Smooth muscle cell (in vitro differentiated cells): ENCODE data around the gene DENND4B. TPM values are rescaled to one million over a fixed set of nuclear protein-coding genes. Genes with fewer than 3 reads are reported as not detected.

Experiments
- DNase-seq: peaks from one replicate; lab custom pipeline; 2025; ENCODE audit not compliant: unreplicated experiment; lab: John Stamatoyannopoulos, UW
- H2AFZ ChIP-seq: fragments of 200-600 bp; sonication (generic); 2 replicates; pipeline ENCODE4 v1.6.0; 2016; ENCODE audit warnings: antibody characterized with exemption, low read depth, mild to moderate bottlenecking
- H3F3A ChIP-seq: fragments of 200-600 bp; sonication (generic); 2 replicates; pipeline ENCODE4 v1.6.0; 2017; ENCODE audit warnings: antibody characterized with exemption, low read depth
- H3K27ac ChIP-seq: fragments of 200-600 bp; sonication (generic); 2 replicates; pipeline ENCODE4 v1.5.1; 2016; ENCODE audit warnings: low read depth, mild to moderate bottlenecking
- H3K27me3 ChIP-seq: fragments of 200-600 bp; sonication (generic); 2 replicates; pipeline ENCODE4 v1.6.1; 2016; ENCODE audit warnings: low read depth, mild to moderate bottlenecking
- H3K36me3 ChIP-seq: fragments of 200-600 bp; sonication (generic); 2 replicates; pipeline ENCODE4 v1.5.1; 2016; ENCODE audit warnings: low read depth
- H3K4me1 ChIP-seq: fragments of 200-600 bp; sonication (generic); 2 replicates; pipeline ENCODE4 v1.5.1; 2016; ENCODE audit warnings: low read depth
- H3K4me2 ChIP-seq: fragments of 200-600 bp; sonication (generic); 2 replicates; pipeline ENCODE4 v1.6.0; 2016; ENCODE audit warnings: mild to moderate bottlenecking
- H3K4me3 ChIP-seq: fragments of 200-600 bp; sonication (generic); 2 replicates; pipeline ENCODE4 v1.5.1; 2016; ENCODE audit warnings: mild to moderate bottlenecking
- H3K79me2 ChIP-seq: fragments of 200-600 bp; sonication (generic); 2 replicates; pipeline ENCODE4 v1.6.0; 2016; ENCODE audit warnings: low read depth, mild to moderate bottlenecking
- H3K9ac ChIP-seq: fragments of 200-600 bp; sonication (generic); 2 replicates; pipeline ENCODE4 v1.6.0; 2016; ENCODE audit warnings: low read depth
- H3K9me3 ChIP-seq: fragments of 200-600 bp; sonication (generic); replicated peaks from 2 replicates; pipeline ENCODE4 v1.5.1; 2016; ENCODE audit warnings: low read depth
- H4K20me1 ChIP-seq: fragments of 200-600 bp; sonication (generic); 2 replicates; pipeline ENCODE4 v1.6.0; 2016; ENCODE audit warnings: low read depth
- WGBS: methylation state at CpG from one replicate; pipeline ENCODE4 v1.1.7; 2016; ENCODE audit warnings: low lambda C conversion rate; 5-methylcytosine and 5-hydroxymethylcytosine counted together
- polyA plus RNA-seq: library from polyadenylated mRNA; unstranded; fragments of >200 nt; fragmentation: Nextera tagmentation; extraction: Ambion mirVana; gene quantifications from 2 replicates; pipeline ENCODE4 v1.2.1, GENCODE V29; 2016
- total RNA-seq: library from RNA; depleted of rRNA; stranded (reverse); fragments of >200 nt; gene quantifications from 2 replicates; pipeline ENCODE4 v1.2.3, GENCODE V29; 2014
- TF ChIP-seq, protein P1 (sequence below): fragments of 200-600 bp; sonication (generic); IDR thresholded peaks from 2 replicates; pipeline ENCODE4 v1.5.1; 2017; ENCODE audit warnings: borderline replicate concordance, mild to moderate bottlenecking, antibody characterized with exemption; ENCODE audit not compliant: insufficient read depth, poor library complexity, severe bottlenecking

The DENND4B gene
- total and polyA plus RNA-seq, 2 experiments from 2014 or later: 9.7 to 16.3 TPM

DNA sequence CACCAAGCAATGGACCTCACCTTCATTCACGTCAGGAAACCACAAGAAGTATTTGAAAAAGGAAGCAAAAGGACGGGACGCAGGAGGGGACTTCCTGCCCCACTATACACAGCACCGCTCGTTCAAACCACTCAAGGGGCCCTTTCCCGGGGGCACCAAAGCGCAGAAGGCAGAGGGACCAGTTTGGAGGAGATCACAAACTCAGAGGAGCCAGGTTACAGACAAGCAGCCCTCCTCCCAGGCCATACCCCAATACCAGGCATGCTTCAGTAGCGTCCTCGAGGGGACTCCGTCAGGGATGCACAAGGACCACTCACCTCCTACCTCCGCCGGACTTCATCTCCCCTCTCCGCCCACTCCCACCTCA, 11.2 kb upstream of the DENND4B start:
- under 1% methylated on average over 13 of the region's 13 CpGs for WGBS
- peaks cover 62% of the 10 kb centered on the region for H3K79me2 ChIP-seq
- DNase-seq: no peak

DNA sequence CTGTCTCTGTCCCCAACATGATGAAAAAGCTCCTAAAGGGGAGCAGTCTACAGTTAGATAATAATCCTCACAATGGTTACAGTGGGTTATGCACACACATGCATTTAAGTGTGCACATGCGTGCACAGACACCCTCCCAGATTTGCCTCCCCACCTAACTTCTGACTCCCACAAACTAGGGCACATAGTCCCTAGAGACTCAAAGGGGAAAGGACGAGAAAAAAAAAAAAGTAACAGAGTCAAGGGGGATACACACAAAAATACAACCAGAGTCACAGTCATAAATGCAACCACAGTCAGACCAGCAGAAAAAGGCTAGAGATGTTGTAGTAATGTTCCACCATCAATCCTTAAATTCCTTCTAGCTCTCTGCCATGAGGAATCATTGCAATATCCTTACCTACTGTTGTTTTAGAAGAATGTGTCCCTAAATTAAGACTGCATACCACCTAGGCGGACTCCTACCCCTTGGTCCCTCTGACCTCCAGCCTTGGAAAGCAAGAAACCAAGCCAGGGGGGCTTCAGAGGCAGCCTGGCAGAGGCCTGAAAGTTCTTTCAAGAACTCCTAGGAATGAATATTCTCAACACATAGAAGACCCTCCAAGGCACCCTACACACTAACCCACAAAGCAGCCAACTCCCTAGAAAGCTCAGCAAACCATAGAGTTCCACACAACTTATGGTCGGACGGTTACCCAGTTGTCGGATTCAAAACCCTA, 10.6 kb upstream of the DENND4B start:
- peak overlapping the region; percentile 85 for H3K27ac ChIP-seq
- no peaks in the 10 kb centered on the region for H3F3A ChIP-seq
- 43% methylated on average over 6 of the region's 6 CpGs for WGBS
- no peak for DNase-seq
- peak overlapping the region; percentile 93 for H3K9ac ChIP-seq
- peaks cover 58% of the 10 kb centered on the region for H4K20me1 ChIP-seq
- peak overlapping the region; percentile 96 for H3K4me3 ChIP-seq
- H3K36me3 ChIP-seq: no peaks in the 10 kb centered on the region
- TF ChIP-seq, protein P1, sequence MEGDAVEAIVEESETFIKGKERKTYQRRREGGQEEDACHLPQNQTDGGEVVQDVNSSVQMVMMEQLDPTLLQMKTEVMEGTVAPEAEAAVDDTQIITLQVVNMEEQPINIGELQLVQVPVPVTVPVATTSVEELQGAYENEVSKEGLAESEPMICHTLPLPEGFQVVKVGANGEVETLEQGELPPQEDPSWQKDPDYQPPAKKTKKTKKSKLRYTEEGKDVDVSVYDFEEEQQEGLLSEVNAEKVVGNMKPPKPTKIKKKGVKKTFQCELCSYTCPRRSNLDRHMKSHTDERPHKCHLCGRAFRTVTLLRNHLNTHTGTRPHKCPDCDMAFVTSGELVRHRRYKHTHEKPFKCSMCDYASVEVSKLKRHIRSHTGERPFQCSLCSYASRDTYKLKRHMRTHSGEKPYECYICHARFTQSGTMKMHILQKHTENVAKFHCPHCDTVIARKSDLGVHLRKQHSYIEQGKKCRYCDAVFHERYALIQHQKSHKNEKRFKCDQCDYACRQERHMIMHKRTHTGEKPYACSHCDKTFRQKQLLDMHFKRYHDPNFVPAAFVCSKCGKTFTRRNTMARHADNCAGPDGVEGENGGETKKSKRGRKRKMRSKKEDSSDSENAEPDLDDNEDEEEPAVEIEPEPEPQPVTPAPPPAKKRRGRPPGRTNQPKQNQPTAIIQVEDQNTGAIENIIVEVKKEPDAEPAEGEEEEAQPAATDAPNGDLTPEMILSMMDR: no peak
- peaks cover 12% of the 10 kb centered on the region for H3K4me1 ChIP-seq
- H3K79me2 ChIP-seq: peaks cover 57% of the 10 kb centered on the region
- peak overlapping the region; percentile 91 for H3K4me2 ChIP-seq
- no peaks in the 10 kb centered on the region for H3K9me3 ChIP-seq
- H3K27me3 ChIP-seq: no peaks in the 10 kb centered on the region
- no peak overlapping the region for H2AFZ ChIP-seq

More for the DNA sequence above, 11.2 kb upstream of the DENND4B start:
- H3F3A ChIP-seq: no peaks in the 10 kb centered on the region
- H3K4me2 ChIP-seq: peak overlapping the region; percentile 91
- no peaks in the 10 kb centered on the region for H3K9me3 ChIP-seq
- H3K36me3 ChIP-seq: no peaks in the 10 kb centered on the region
- peak overlapping the region; percentile 85 for H3K27ac ChIP-seq
- peak overlapping the region; percentile 93 for H3K9ac ChIP-seq
- H3K4me1 ChIP-seq: peaks cover 16% of the 10 kb centered on the region
- H2AFZ ChIP-seq: no peak overlapping the region
- H3K27me3 ChIP-seq: no peaks in the 10 kb centered on the region
- H3K4me3 ChIP-seq: peak overlapping the region; percentile 96
- H4K20me1 ChIP-seq: peaks cover 62% of the 10 kb centered on the region
- TF ChIP-seq, protein P1: no peak

DNA sequence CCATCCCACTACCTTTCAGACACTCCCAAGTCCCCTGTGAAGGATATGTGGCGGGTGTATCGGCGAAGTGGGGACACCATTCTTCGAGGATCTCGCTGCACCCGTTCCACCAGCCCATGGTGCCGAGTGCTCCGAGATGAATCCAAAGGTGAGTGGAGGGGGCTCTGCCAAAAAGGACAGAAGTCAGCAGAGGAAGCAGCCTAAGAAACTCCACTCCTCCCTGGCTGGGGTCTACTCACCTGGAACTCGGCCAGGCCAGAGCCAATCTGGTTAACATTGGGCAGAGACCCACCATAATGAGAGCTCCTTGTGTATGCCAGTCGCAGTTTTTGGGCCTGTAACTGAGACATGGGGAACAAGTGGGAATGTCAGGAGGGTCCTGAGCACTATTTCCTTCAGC, 8.3 kb upstream of the DENND4B start:
- TF ChIP-seq, protein P1: no peak
- DNase-seq: no peak
- no peaks in the 10 kb centered on the region for H3F3A ChIP-seq
- peaks cover 4% of the 10 kb centered on the region for H3K4me1 ChIP-seq
- no peak overlapping the region for H3K9ac ChIP-seq
- H3K4me2 ChIP-seq: no peak overlapping the region
- peaks cover 46% of the 10 kb centered on the region for H3K79me2 ChIP-seq
- H3K4me3 ChIP-seq: no peak overlapping the region
- H3K27ac ChIP-seq: no peak overlapping the region
- no peaks in the 10 kb centered on the region for H3K36me3 ChIP-seq
- no peaks in the 10 kb centered on the region for H3K9me3 ChIP-seq
- WGBS: 98% methylated on average over 10 of the region's 10 CpGs
- H3K27me3 ChIP-seq: no peaks in the 10 kb centered on the region
- H4K20me1 ChIP-seq: peaks cover 48% of the 10 kb centered on the region
- H2AFZ ChIP-seq: no peak overlapping the region
